Fibroblast of skin of left biceps (primary cell): ENCODE results near the gene MXI1.
A peak's percentile ranks its signal among the peaks of the same experiment; 100 is the strongest.

Experiments used
- DNase-seq, 2 experiments: peaks; one replicate each; pipeline ENCODE4 v3.0.0-alpha.2; 2013; ENCODE audit warnings: low read depth in 2 of 2

Gene MXI1

DNA sequence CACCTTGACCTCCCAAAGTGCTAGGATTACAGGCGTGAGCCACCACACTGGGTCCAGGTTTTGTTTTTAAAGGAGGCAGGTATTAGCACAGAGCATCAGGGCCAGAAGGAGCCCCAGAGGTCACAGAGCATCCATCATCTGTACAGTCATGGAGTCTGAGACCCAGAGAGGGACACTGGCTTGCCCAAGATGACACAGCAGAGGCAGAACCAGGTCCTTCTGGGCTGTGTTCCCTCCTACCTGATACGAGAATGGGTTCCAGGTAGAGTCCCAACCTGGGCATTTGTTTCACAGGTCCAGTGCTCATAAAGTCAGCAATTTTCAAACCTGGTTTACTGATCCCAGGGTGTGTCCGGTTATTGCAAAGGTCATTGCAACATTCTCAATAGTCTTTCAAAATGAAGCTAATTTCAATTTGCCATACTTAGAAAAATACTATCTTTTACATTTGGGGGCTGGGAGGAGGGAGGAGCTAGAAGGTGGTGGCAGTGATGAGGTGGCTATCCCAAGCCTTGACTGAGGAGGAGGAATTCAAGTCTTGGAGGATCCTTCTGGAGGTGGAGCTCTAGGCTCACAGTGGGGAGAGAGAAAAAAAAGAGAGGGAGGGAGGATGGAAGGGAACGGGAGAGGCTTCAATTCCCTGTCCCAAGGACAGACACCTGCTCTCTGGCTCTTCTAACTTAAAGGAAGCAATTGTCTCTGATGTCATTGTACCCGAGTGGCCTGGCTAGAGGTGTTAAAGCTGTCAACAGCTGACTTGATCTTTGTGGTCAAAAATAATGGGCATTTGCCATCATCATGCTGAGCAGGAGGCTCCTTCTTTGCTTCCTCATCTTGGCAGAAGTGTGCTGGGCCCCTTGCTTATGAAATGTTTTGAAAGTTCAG lies 8.1 kb downstream of the MXI1 start:
- DNase-seq: no peak

DNA sequence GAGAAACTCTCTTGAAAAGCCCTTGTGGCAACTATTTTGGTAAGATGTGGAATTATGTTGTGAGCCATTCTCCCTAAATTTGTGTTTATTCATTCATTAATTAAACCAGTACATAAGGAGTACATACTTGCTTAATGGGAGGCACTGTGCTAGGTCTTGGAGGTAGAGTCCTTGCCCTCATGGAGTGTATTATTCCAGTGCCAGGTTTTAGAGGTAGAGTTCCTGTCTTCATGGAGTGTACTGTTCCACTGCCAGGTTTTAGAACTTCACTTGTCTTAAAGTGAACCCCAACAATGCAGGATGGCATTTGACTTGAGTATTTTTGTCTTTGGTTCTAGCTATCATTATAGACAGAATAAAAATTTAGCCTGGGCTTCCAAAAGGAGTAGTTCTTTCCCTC lies 8.8 kb downstream of the MXI1 start:
- DNase-seq: no peak

DNA sequence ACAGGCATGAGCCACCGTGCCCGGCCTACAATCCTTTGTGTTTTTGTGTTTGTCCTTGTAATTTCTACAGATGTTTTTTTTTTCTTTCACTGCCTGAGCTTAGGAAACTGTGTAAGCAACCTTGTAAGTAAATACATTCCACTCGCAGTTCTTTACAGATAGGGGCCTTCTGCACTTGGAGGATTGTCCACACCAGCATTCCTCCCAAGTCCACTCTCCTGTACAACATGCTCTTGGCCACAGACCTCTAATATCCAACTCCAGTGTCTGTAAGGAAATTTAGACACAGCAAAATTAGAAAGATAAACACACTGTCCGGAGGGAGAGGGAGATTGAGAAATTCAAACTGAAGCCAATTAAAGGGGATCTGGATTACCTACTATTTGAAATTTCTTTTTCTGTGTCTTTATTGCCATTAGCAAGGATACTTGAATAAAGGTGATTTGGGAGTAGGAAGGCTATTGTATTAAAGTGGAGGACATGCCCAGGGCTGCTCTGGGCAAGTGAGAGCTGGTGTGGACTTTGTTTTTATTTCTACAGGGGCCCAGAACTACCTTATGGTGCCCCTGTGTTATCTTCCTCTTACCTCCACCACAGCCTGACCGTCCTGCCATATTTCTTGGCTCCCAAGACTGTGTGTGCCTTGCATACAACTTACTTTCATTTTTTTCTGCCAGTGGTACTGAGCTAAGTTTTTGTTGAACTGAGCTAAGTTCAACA lies 9.7 kb downstream of the MXI1 start:
- DNase-seq: no peak

DNA sequence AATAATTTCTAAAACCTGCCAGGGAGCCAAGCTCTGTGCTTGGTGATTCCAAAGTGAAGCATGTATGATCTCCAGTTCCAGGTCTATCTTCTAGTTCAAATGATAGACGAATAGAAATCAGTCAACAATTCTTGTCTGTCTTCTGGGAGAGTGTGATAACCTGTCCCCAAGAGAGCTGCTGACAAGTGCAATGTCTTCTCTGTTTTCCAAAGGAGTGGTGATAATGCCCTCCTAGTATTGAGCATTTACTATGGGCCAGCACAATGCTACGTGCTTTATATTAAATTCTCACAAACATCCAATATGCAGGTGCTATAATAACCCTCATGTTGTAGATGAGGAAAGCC lies 10.2 kb downstream of the MXI1 start:
- no peak for DNase-seq

DNA sequence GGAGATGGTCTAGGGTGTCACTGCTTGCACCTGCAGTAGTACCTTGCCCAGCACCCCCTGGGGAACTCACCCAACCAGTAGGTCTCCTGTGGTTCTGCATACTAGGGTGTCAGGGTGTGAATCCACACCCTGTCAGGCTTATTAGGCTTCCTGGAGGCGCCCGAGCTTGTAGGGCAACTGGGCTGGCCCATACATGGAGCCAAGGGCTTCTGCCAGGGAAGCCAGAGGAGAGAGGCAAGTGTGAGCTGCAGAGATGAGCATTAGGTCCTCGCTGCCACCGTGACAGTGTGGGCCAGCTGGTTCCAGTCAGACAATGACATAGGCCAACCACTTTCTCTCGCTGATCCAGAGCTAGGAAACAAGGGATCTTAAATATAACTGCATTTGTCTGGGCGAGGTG lies 11.2 kb downstream of the MXI1 start:
- no peak for DNase-seq

DNA sequence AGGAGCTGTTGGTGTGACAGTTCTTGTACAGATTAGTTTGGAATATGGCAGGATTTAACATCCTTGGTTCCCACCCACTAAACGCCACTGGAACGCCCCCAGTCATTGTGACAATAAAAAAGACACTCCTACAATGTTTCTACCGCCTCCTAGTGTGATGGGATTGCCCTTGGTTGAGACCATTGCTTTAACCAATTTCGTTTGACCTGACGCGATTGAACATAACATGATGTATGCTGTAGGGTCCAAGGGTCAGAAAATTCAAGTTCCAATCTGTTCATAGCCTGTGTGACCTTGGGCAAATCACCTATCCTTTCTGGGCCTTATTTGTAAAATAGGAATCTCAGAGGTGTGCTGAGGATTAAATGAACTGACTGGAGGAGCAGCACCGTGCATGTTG lies 12.5 kb downstream of the MXI1 start:
- DNase-seq: no peak

DNA sequence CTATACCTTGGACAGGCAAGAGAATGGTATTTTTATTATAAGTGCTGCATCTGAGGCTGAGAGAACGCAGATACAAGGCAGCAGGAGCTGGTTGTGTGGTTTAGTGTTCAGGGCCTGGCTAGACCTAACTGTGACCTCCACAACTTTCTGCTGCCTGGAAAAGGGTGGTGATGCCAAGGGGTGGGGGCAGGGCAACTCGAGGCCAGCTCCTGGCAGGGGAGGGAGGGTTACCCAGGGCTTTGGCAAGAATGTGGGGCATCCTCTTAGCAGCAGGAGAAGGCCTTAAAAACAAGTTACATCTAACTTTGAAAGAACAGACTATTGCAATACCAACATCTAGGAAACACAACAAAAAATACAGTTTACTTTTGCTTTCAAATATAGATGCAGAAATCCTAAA lies 13.0 kb downstream of the MXI1 start:
- no peak for DNase-seq

DNA sequence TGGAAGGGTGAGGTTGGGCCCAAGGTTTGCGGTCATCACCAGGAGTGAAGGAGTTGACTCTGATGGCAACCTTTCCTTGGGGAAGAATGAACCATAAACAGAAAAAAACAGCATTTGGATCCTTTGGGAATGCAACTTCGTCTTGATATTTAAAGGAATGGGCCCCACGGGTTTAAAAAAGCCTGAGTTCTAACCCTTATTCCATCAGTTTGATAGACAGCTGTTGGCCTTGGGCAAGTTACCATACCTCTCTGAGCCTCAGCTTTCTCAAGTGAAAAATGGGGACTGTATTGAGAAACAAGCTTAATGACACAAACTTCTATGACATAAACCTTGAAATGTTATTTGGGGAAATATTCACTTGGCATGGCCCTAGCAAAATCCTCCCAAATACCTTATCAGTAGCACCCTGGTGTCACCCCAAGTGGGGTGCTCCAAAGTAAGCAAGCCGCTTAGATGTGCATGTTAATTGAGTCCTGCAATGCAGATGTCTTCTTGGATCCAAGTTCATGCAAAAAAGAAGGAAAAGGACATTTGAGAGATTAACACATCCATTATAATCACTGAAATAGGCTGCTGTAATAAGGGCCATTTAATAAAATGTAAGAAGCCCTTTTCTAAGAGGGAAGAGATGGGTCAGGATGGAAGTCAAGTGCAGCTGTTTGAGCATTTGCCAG lies 13.8 kb downstream of the MXI1 start:
- DNase-seq: no peak

DNA sequence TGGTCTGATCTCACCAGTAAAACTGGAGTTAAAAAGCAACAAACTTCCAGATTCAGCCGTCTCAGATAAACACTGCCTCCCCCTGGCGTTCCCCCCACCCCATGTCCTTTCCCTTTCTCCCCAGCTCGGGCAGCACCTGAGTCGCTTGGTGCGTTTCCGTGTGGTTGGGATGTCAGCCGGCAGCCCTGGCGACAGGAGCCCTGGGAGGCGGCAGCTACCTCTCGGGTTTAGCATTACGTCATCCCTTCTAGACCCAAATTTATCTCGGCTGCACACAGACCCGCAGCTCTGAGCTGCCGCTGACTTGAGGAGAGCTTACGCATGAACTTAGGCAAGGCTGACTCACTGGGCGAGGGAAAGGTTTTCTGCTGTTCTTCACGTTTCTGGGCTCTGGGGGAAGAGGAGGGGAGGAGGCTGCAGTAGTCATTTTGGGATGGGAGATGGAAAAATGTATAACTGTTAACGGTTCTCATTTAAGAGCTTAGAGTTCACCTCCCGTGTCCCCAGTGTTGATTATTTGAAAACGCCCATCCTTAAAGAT lies 14.4 kb downstream of the MXI1 start:
- DNase-seq: peak; percentile 82

DNA sequence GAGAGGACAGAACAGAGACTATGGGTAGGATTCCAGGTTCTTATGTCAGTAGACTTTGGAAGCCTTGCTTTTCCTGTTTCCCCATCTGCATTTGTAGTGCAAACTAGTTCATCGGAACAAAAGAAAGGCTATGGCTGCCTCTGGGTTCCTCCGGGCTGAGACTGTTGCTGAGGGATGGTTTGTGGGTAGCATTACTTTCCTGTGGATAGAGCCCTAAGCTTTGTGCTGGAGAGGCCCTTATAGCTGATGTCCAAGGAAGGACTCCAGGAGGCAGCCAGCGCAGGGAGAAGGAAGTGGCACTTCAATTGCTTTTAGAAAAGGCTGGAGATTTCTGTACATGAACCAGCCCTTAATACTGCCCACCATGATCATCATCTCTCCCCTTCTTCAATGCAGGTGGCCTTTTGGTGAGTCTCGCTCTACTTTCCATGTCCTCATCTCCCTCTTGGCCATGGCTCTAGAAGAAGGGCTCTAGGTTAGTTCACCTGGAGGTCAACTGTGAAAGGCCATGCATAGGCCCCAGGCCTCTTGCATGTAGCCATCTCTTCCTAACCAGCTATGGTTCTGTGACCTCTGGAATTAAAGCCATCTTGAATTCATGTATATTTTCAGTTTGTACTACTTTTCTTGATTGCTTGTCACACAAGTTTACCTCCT lies 15.4 kb downstream of the MXI1 start:
- DNase-seq: no peak

DNA sequence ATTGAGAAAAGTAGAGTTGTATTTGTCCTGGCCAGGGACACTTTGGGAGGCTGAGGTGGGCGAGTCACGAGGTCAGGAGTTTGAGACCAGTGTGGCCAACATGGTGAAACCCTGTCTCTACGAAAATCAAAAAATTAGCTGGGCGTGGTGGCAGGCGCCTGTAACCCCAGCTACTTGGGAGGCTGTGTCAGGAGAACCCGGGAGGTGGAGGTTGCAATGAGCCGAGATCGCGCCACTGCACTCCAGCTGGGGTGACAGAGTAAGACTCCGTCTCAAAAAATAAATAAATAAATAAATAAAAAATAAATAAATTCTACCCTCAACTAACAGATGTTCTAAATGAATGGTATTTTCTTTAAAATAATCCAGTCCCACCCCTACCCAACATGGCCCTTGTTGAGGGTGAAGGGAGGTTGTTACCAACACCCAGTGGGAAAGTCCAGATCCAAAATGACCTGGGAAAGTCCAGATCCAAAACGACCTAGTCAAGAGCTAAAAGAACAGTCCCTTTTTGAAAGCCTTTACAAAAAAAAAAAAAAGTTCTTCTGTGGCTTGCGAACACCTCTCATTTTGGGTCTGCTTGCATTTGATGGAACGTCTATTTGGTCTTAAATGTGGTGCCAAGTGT lies 16.0 kb downstream of the MXI1 start:
- no peak for DNase-seq

DNA sequence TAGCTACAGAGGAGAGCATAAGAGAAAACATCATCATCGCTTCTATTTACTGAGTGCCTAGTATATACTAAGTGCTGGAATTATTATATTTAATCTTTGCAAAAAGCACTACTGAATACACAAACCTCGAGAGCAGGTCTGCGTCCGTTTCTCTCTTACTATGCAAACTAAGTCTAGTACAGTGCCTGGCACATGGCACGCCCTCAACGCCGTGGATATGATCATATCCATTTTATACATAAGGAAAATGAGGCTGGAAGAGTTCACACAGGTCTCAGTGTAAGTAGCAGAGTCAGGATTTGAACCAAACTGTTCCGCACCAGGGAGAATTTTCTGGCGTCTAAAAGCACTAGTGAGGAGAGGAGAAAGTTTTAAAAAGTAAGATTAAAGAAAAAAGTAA lies 17.6 kb downstream of the MXI1 start:
- no peak for DNase-seq

DNA sequence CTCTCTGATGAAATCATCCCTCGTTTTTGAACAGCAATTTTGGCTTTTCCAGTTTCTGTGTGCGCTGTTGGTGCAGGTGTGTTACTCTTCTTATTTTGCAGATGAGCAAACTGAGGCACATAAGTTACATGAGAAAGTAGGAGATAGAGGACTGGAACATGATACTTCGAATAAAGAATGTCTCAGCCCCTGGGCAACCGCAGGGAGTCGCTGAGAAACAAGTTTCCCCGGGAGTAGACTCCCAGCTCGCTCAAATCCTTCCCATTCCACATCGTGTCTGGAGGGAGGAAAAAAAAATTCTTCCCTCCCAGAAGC lies 18.0 kb downstream of the MXI1 start:
- DNase-seq: no peak

DNA sequence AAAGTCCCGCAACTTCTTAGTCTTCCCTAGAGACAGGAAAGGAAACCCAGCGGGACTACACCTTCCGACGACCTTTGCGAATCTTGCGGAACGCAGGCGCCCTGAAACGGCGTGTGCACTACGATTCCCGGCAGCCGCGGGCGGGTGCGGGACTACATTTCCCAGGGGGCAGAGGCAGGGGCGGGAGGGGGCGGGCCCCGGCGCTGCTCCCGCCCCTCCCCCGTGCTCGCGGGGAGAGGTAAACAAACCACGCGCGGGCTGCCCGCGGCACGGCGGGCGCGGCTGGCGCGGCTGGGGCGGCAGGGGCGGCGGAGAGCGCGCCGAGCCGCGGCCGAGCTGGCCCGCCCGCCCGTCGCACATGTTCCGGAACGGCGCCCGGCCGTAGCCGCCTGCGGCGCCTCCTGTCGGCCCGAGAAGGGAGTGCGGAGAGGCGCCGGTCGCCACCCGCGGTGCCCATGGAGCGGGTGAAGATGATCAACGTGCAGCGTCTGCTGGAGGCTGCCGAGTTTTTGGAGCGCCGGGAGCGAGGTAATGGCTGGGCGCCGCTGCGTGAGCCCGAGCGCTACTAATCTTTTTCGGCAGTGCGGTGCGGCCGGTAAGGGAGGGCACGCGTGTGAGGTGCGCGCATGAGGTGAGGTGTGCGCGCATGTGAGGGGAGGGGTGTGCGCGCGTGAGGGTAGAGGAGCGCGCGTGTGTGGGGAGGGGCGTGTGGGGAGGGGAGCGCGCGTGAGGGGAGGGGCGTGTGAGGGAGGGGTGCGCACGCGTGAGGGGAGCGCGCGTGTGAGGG lies 18.5 kb downstream of the MXI1 start:
- peak; percentile 82 to 83 for DNase-seq

DNA sequence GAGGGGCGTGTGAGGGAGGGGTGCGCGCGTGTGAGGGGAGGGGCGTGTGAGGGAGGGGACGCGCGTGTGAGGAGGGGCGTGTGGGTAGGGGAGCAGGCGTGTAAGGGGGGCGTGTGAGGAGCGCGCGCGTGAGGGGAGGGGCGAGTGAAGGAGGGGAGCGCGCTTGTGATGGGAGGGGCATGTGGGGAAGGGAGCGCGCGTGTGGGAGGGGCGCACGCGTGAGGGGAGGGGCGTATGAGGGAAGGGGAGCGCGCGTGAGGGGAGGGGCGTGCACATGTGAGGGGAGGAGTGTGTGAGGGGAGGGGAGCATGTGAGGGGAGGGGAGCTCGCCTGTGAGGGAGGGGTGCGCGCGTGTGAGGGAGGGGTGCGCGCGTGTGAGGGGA lies 19.1 kb downstream of the MXI1 start:
- peak; percentile 80 for DNase-seq

DNA sequence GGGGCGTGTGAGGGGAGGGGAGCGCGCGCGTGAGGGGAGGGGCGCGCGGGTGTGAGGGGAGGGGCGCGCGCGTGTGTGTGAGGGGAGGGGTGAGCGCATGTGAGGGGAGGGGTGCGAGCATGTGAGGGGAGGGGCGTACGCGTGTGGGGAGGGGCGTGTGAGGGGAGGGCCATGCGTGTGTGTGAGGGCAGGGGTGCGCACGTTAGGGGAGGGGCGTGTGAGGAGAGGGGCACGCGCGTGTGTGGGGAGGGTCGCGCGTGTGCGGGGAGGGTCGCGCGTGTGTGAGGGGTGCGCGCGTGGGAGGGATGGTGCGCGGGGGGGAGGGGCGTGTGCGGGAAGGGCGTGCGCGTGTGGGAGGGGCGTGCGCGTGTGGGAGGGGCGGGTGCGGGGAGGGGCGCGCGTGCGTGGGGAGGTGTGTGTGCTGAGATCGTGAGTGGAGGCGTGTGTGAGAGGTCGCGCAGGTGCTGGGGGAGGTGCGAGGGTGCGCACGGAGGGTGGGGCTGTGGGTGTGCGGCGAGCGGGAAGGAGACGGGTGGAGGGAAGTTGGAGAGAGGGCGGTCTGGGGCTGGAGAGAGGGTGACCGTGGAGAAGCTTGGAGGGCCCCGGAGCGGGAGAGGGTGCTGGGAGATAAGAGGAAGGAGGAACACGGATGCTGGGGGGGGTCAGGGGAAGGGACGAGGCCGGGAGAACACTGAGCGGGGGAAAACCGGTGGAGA lies 19.7 kb downstream of the MXI1 start:
- DNase-seq: no peak

DNA sequence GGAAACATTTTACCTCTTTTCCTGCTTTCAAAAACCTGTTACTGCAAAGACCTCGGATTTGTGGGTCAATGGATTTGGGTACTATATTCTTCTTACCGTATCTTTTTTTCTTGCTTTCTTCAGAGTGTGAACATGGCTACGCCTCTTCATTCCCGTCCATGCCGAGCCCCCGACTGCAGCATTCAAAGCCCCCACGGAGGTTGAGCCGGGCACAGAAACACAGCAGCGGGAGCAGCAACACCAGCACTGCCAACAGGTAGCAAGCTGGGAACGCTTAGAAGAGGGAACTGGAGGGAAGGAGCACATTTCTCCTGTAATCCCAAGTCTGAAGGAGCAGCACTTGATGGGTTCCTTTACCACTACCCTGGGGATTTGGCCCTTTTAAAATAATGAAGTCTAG lies 20.7 kb downstream of the MXI1 start:
- no peak for DNase-seq

DNA sequence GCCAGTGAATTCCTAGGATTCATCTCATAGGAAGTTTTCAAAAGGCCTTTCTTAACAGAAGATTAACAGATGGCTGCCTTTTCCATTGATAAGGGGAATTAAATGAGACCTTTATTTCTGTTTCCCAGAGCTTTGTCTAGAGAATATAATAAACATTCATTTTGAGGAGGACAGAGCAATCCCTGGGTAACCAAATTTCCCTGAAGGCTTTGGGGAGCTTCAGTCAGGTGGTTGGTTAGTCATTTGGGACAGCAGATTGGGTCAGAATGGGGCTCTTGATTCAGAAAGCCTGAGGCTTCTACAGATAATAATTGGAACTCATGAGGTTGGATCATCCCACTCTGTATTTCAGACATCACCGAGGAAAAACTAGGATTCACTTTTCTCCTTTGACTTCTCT lies 21.8 kb downstream of the MXI1 start:
- DNase-seq: no peak

DNA sequence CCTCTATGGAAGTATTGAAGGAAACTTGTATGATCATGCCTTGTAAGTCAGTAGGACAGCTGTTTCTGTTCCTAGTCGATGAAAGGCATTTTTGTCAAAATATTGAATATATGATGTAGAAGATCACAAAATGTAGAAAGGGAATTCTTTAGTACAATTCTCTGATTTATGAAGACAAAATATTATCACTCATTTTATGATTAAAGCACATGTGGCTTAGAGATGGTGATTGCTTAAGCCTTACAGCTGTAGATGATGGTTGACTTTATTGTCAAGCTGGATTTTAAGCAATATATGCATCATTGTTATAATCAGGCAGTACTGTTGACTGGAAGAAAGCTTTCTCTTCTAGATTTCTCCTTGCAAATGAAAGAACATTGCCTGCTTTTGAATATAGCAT lies 26.4 kb downstream of the MXI1 start:
- DNase-seq: no peak

DNA sequence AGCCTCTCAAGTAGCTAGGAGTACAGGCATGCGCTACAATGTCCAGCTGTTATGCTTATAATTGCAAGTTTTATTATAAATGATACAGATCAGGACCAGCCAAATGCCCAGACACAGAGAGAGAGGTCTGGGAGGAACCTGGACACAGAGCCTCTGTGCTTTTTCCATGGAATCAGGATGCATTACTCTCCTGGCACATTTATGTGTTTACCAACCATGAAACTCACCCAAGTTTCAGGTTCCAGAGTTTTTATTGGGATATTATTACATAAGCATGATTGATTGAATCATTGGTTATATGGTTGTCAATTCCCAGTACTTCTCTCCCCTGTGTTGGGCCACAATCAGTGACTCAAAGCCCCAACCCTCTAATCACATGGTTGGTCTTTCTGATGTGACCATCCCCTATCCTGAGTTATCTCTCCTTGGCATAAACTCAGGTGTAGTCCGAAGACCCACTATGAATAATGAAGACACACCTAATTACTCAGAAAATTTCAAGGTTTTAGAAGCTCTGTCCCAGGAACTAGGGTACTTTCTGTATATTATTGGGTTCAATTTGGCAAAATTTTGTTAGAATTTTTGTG lies 30.6 kb downstream of the MXI1 start:
- DNase-seq: no peak
